Measurements from ENCODE around the gene KCNJ9.
A peak's percentile ranks its signal among the peaks of the same experiment; 100 is the strongest.

KCNJ9 gene

GRCh38 chr1:160094806-160095205 lies 13.5 kb downstream of the KCNJ9 start:
- no peak for DNase-seq (ENCODE audit: low read depth)
- no peak for TF ChIP-seq CTCF (conservative IDR thresholded peaks at IDR 0.05; ENCODE audit: low read depth, low read length)
- H3K4me3 ChIP-seq (ENCODE audit: low read depth, low read length) = no peak overlapping the region

GRCh38 chr1:160095382-160096105 lies 14.2 kb downstream of the KCNJ9 start:
- DNase-seq (ENCODE audit: low read depth) = no peak
- no peak for TF ChIP-seq CTCF (conservative IDR thresholded peaks at IDR 0.05; ENCODE audit: low read depth, low read length)
- no peak overlapping the region for H3K4me3 ChIP-seq (ENCODE audit: low read depth, low read length)

GRCh38 chr1:160096274-160097116 lies 15.2 kb downstream of the KCNJ9 start:
- H3K4me3 ChIP-seq (ENCODE audit: low read depth, low read length) = no peak overlapping the region
- peak; percentile 36 for DNase-seq (ENCODE audit: low read depth)

GRCh38 chr1:160097151-160097910 lies 16.0 kb downstream of the KCNJ9 start:
- H3K4me3 ChIP-seq (ENCODE audit: low read depth, low read length) = no peak overlapping the region
- TF ChIP-seq CTCF (conservative IDR thresholded peaks at IDR 0.05; ENCODE audit: low read depth, low read length) = no peak
- DNase-seq (ENCODE audit: low read depth) = no peak

More at GRCh38 chr1:160096274-160097116, 15.2 kb downstream of the KCNJ9 start:
- TF ChIP-seq CTCF (conservative IDR thresholded peaks at IDR 0.05; ENCODE audit: low read depth, low read length) = no peak

GRCh38 chr1:160097911-160098851 lies 16.8 kb downstream of the KCNJ9 start, which contains the start of gene IGSF8:
TSS of gene IGSF8 (minus strand) at chr1:160098619. CDS start at chr1:160098472, 147 bp downstream.
- no peak for TF ChIP-seq CTCF (conservative IDR thresholded peaks at IDR 0.05; ENCODE audit: low read depth, low read length)
- DNase-seq (ENCODE audit: low read depth) = peak; percentile 81
- H3K4me3 ChIP-seq (ENCODE audit: low read depth, low read length) = peak within 1 kb of the TSS; percentile 66
